ENCODE results near the gene CARMIL3. TPM values are rescaled to one million over a fixed set of nuclear protein-coding genes. Genes with fewer than 3 reads are reported as not detected.
"Not testable (repeated sequence)": the region's sequence is repeated elsewhere in the genome, so short reads cannot be mapped to it uniquely, and the experiment has no call there.

Gene CARMIL3
- total RNA-seq, 1 donor from 2014 or later, result 3.9 TPM

GRCh38 chr14:24032727-24033418 is 18.9 kb upstream of the CARMIL3 start:
- no peak overlapping the region for H3K4me3 Mint-ChIP-seq
- TF ChIP-seq, protein P1, sequence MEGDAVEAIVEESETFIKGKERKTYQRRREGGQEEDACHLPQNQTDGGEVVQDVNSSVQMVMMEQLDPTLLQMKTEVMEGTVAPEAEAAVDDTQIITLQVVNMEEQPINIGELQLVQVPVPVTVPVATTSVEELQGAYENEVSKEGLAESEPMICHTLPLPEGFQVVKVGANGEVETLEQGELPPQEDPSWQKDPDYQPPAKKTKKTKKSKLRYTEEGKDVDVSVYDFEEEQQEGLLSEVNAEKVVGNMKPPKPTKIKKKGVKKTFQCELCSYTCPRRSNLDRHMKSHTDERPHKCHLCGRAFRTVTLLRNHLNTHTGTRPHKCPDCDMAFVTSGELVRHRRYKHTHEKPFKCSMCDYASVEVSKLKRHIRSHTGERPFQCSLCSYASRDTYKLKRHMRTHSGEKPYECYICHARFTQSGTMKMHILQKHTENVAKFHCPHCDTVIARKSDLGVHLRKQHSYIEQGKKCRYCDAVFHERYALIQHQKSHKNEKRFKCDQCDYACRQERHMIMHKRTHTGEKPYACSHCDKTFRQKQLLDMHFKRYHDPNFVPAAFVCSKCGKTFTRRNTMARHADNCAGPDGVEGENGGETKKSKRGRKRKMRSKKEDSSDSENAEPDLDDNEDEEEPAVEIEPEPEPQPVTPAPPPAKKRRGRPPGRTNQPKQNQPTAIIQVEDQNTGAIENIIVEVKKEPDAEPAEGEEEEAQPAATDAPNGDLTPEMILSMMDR (IDR thresholded peaks at IDR 0.05), result no peak
- intact Hi-C loops (cut with micrococcal nuclease), result no loop called here
- H3K4me1 Mint-ChIP-seq, result peaks cover 7% of the 10 kb centered on the region
- peaks cover 7% of the 10 kb centered on the region for H3K9me3 Mint-ChIP-seq
- no peak overlapping the region for H3K27ac Mint-ChIP-seq
- CTCF ChIA-PET, result no interaction called here
- peaks cover 2% of the 10 kb centered on the region for H3K27me3 Mint-ChIP-seq
- POLR2A ChIA-PET, result interaction anchor here (0.9 kb wide), 1 partner anchor 81 kb away, joined by 3 read pairs; the partner anchor contains the start of gene DCAF11
- ATAC-seq (ENCODE audit: low read depth), result no peak
- H3K36me3 Mint-ChIP-seq (ENCODE audit: low read depth), result no peaks in the 10 kb centered on the region
- no peak for DNase-seq

DNA sequence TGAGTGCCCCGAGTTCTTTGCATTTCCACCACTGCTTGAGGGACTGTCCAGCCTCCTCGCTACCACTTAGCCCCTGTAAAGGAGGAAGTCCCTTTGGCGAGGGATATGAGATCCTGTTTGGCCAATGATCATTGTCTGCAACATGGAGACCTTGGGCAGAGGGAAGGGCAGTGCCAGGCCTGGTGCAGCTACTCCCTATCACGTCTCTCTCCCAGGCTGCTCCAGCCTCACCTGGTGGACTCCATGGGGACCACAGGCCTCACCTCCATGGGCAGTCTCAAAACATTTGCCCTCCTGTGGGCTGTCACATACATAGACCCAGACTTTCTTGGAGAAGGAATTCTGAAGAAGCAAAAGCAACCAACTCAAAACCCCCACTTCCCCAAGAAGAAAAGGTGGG is 16.0 kb upstream of the CARMIL3 start:
- H3K9me3 Mint-ChIP-seq; H3K36me3 Mint-ChIP-seq (ENCODE audit: low read depth); H3K4me1 Mint-ChIP-seq; DNase-seq; ATAC-seq (ENCODE audit: low read depth); H3K27me3 Mint-ChIP-seq; POLR2A ChIA-PET; H3K27ac Mint-ChIP-seq: not testable (repeated sequence)
- CTCF ChIA-PET, result interaction anchor here (0.6 to 0.9 kb wide), 4 partner anchors 11 to 404 kb away, joined by 3 to 4 read pairs (median 3); no protein-coding TSS in a partner anchor
- intact Hi-C loops (cut with micrococcal nuclease), result loop anchor here (1.0 to 5.0 kb wide), 6 partner anchors 15 to 403 kb away; partner anchors contain the start of genes DHRS4L2 and PCK2
- H3K4me3 Mint-ChIP-seq, result peak overlapping the region; percentile 89

GRCh38 chr14:24036169-24036962 is 15.4 kb upstream of the CARMIL3 start:
- ATAC-seq (ENCODE audit: low read depth), result peak; percentile 76
- ChIA-PET POLR2A (no interaction called here), CTCF (interaction anchor here (0.6 to 0.9 kb wide), 4 partner anchors 10 to 405 kb away, joined by 3 to 4 read pairs (median 3); no protein-coding TSS in a partner anchor)
- Mint-ChIP-seq H3K36me3 (ENCODE audit: low read depth) (no peaks in the 10 kb centered on the region), H3K9me3 (peaks cover 6% of the 10 kb centered on the region), H3K4me1 (peaks cover 7% of the 10 kb centered on the region), H3K4me3 (peak overlapping the region; percentile 89), H3K27me3 (no peaks in the 10 kb centered on the region), H3K27ac (peak overlapping the region; percentile 62)
- intact Hi-C loops (cut with micrococcal nuclease), result loop anchor here (1.0 to 5.0 kb wide), 6 partner anchors 14 to 404 kb away; partner anchors contain the start of genes DHRS4L2 and PCK2
- peak; percentile 50 for DNase-seq
- TF ChIP-seq, protein P1 (IDR thresholded peaks at IDR 0.05), result no peak

DNA sequence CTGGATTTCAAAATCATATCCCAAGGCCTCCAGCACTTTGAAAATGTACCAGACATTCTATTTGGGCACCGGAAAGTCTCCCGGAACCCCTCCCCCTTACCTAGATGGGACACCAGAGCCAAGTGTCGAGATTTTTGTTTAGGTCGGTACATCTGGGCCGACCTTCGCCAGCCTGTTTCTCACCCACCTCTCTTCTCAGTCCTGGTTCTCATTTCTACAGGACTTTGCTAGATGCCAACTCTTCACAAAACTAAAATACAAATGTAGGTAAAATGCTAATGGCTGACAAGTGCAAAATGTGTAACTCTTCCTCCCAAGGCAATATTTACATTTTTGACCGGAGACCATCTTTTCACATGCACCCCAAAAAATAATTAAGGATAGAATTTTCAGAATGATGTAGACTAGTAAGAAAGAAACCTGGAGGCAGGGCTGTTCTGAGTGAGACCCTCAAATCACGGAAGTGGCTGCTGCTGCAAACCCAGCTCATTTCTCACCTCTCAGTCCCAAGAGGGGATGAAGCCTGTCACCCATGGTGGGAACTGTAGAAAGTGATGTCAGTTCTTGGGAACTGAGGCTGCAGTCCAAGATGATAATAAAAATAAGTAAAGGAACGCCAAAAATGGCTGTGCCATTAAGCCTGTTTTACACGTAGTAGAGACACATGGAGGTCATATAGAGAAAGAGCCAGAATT is 14.7 kb upstream of the CARMIL3 start:
- H3K27me3 Mint-ChIP-seq; H3K36me3 Mint-ChIP-seq (ENCODE audit: low read depth); H3K9me3 Mint-ChIP-seq; DNase-seq; CTCF ChIA-PET; H3K4me1 Mint-ChIP-seq; POLR2A ChIA-PET: not testable (repeated sequence)
- intact Hi-C loops (cut with micrococcal nuclease), result loop anchor here (1.0 to 5.0 kb wide), 6 partner anchors 14 to 404 kb away; partner anchors contain the start of genes DHRS4L2 and PCK2
- Mint-ChIP-seq H3K27ac (peak overlapping the region; percentile 62), H3K4me3 (peak overlapping the region; percentile 89)
- peak; percentile 16 for ATAC-seq (ENCODE audit: low read depth)

- ChIA-PET POLR2A (no interaction called here), CTCF (no interaction called here)
- Mint-ChIP-seq H3K27ac (no peak overlapping the region), H3K36me3 (ENCODE audit: low read depth) (no peaks in the 10 kb centered on the region), H3K9me3 (peaks cover 2% of the 10 kb centered on the region), H3K4me1 (peaks cover 7% of the 10 kb centered on the region), H3K4me3 (no peak overlapping the region), H3K27me3 (no peaks in the 10 kb centered on the region)
- no peak for ATAC-seq (ENCODE audit: low read depth)
- DNase-seq, result no peak
- TF ChIP-seq, protein P1 (IDR thresholded peaks at IDR 0.05), result no peak
- intact Hi-C loops (cut with micrococcal nuclease), result loop anchor here (2.0 to 5.0 kb wide), 3 partner anchors 13 to 405 kb away; partner anchors contain the start of gene DHRS4L2
Observed at GRCh38 chr14:24037658-24038037, 14.2 kb upstream of the CARMIL3 start.

Data from activated B cell treated with CpG ODN at 0.5 μM for 24 hours (primary cell).